IMR-90 (cell line): ENCODE data around the gene CEP170. TPM values are rescaled to one million over a fixed set of nuclear protein-coding genes. Genes with fewer than 3 reads are reported as not detected.

ENCODE experiments used
- ATAC-seq: fragments of 200-7000 bp; cut with Tn5 transposase; 2 replicates; pipeline ENCODE4 v1.9.1; 2020; ENCODE audit warnings: low read depth, mild to moderate bottlenecking, moderate library complexity
- BruUV-seq: library from RNA; stranded (reverse); fragments of 400-500 nt; replicated peaks from 2 replicates; lab custom pipeline; 2021; lab: Mats Ljungman, UMichigan
- CTCF ChIA-PET: fragments of 300-600 bp; formaldehyde crosslinking; extraction: SDS; loops from one replicate; lab custom pipeline; 2021; ENCODE audit warnings: antibody characterized with exemption; lab: Yijun Ruan, JAX
- POLR2A ChIA-PET: fragments of 300-600 bp; sonication (Branson Sonifier 250); formaldehyde crosslinking; loops from one replicate; lab custom pipeline; 2022; ENCODE audit warnings: antibody characterized with exemption; ENCODE audit not compliant: unreplicated experiment; lab: Charles Lee
- DNase-seq: peaks from one replicate; pipeline ENCODE4 v3.0.0; 2013
- H2AFZ ChIP-seq: replicated peaks from 2 replicates; pipeline ENCODE3; 2013; ENCODE audit warnings: low read length, mild to moderate bottlenecking; ENCODE audit not compliant: poor library complexity
- H2AK5ac ChIP-seq: 2 replicates; pipeline ENCODE4 v1.6.1; 2013; ENCODE audit warnings: low read depth, low read length, inconsistent platforms
- H2AK9ac ChIP-seq: replicated peaks from 2 replicates; pipeline ENCODE3; 2013; ENCODE audit warnings: mild to moderate bottlenecking, low read depth, low read length, moderate library complexity; ENCODE audit not compliant: poor library complexity
- H2BK120ac ChIP-seq: 2 replicates; pipeline ENCODE4 v1.6.1; 2013; ENCODE audit warnings: low read depth, low read length, inconsistent platforms
- H2BK15ac ChIP-seq: 3 replicates; pipeline ENCODE4 v1.6.1; 2013; ENCODE audit warnings: low read depth, low read length, inconsistent platforms
- H2BK20ac ChIP-seq: 2 replicates; pipeline ENCODE4 v1.6.1; 2013; ENCODE audit warnings: low read depth, mild to moderate bottlenecking, inconsistent platforms, low read length, moderate library complexity
- H2BK5ac ChIP-seq: 2 replicates; pipeline ENCODE4 v1.6.1; 2013; ENCODE audit warnings: mild to moderate bottlenecking, low read depth, low read length, inconsistent platforms; ENCODE audit not compliant: poor library complexity, severe bottlenecking
- H3K14ac ChIP-seq: replicated peaks from 2 replicates; pipeline ENCODE4 v1.6.1; 2013; ENCODE audit warnings: low read depth, low read length, inconsistent platforms
- H3K18ac ChIP-seq: 2 replicates; pipeline ENCODE4 v1.6.1; 2013; ENCODE audit warnings: low read depth, low read length, control low read depth
- H3K23ac ChIP-seq: 2 replicates; pipeline ENCODE4 v1.6.1; 2013; ENCODE audit warnings: low read depth, low read length, inconsistent platforms
- H3K27ac ChIP-seq: 2 replicates; pipeline ENCODE4 v1.5.1; 2013; ENCODE audit warnings: mild to moderate bottlenecking, control low read depth, low read length; ENCODE audit not compliant: insufficient read depth
- H3K27me3 ChIP-seq: 2 replicates; pipeline ENCODE4 v1.6.1; 2013; ENCODE audit warnings: low read length; ENCODE audit not compliant: control insufficient read depth, insufficient read depth
- H3K36me3 ChIP-seq: 2 replicates; pipeline ENCODE4 v1.6.1; 2013; ENCODE audit warnings: low read length, mixed read lengths; ENCODE audit not compliant: control insufficient read depth, insufficient read depth
- H3K4ac ChIP-seq: 2 replicates; pipeline ENCODE4 v1.6.1; 2013; ENCODE audit warnings: low read depth, low read length, inconsistent platforms
- H3K4me1 ChIP-seq: 2 replicates; pipeline ENCODE4 v1.6.1; 2013; ENCODE audit warnings: low read length, mixed read lengths; ENCODE audit not compliant: control insufficient read depth, insufficient read depth
- H3K4me2 ChIP-seq: 2 replicates; pipeline ENCODE4 v1.6.1; 2013; ENCODE audit warnings: low read depth, mild to moderate bottlenecking, control low read depth, low read length, moderate library complexity
- H3K4me3 ChIP-seq: 2 replicates; pipeline ENCODE4 v1.5.1; 2013; ENCODE audit warnings: low read depth, mild to moderate bottlenecking, control low read depth, low read length, moderate library complexity; ENCODE audit not compliant: insufficient read depth
- H3K56ac ChIP-seq: 2 replicates; pipeline ENCODE4 v1.6.1; 2013; ENCODE audit warnings: low read length, inconsistent platforms; ENCODE audit not compliant: insufficient read depth; ENCODE audit errors: extremely low read depth
- H3K79me1 ChIP-seq, 2 experiments: 2 replicates each; pipeline ENCODE4 v1.6.1; 2013; ENCODE audit warnings: low read length in 2 of 2, inconsistent platforms in 1 of 2, low read depth in 1 of 2
- H3K9ac ChIP-seq: 2 replicates; pipeline ENCODE4 v1.6.1; 2013; ENCODE audit warnings: low read depth, low read length, control low read depth
- H3K9me1 ChIP-seq: 2 replicates; pipeline ENCODE4 v1.6.1; 2013; ENCODE audit warnings: low read length, inconsistent platforms; ENCODE audit not compliant: insufficient read depth
- H3K9me3 ChIP-seq: 2 replicates; pipeline ENCODE4 v1.6.1; 2013; ENCODE audit warnings: low read length; ENCODE audit not compliant: control insufficient read depth, insufficient read depth
- H4K20me1 ChIP-seq: 2 replicates; pipeline ENCODE4 v1.6.1; 2013; ENCODE audit warnings: low read length, inconsistent platforms; ENCODE audit not compliant: insufficient read depth
- H4K5ac ChIP-seq: 2 replicates; pipeline ENCODE4 v1.6.1; 2013; ENCODE audit warnings: mild to moderate bottlenecking, low read depth, low read length, control low read depth
- H4K8ac ChIP-seq, 2 experiments: 2 replicates each; pipeline ENCODE4 v1.6.1; 2013; ENCODE audit warnings: low read depth in 2 of 2, low read length in 2 of 2, control low read depth in 1 of 2, inconsistent platforms in 1 of 2
- H4K91ac ChIP-seq: 2 replicates; pipeline ENCODE4 v1.6.1; 2013; ENCODE audit warnings: low read depth, low read length, inconsistent platforms; ENCODE audit not compliant: insufficient read depth
- POLR2A ChIP-seq: IDR thresholded peaks from 2 replicates; pipeline ENCODE4 v1.6.1; 2012; ENCODE audit warnings: mild to moderate bottlenecking, low read depth, low read length
- SMC3 ChIP-seq: fragments of 150-350 bp; IDR thresholded peaks from 2 replicates; pipeline ENCODE4 v1.6.1; 2016; ENCODE audit warnings: low read depth, mild to moderate bottlenecking, antibody characterized with exemption, low read length, moderate library complexity
- WGBS, 2 experiments: methylation state at CpG; one replicate each; pipeline versions ENCODE4 v1.1.5 to v1.1.7; 2013; ENCODE audit warnings: missing lambda C conversion rate in 2 of 2; ENCODE audit not compliant: insufficient read length in 1 of 2; ENCODE audit errors: extremely low coverage in 2 of 2; 5-methylcytosine and 5-hydroxymethylcytosine counted together
- dilution Hi-C: fragments of 300-500 bp; cut with HindIII; formaldehyde crosslinking; loops from one replicate; pipeline ENCODE4 v1.14.3; 2018; ENCODE audit warnings: low sequenced_read_pairs; ENCODE audit not compliant: unreplicated experiment
- in situ Hi-C: fragments of 300-500 bp; cut with MboI; formaldehyde crosslinking; loops from 3 replicates; pipeline ENCODE4 v1.14.3; 2019; ENCODE audit warnings: low sequenced_read_pairs, inconsistent platforms, mixed read lengths
- intact Hi-C: fragments of 100-400 bp; cut with micrococcal nuclease; formaldehyde crosslinking; loops from 2 replicates; pipeline ENCODE4 v1.10.0; 2022
- polyA plus RNA-seq, 3 experiments: library from polyadenylated mRNA; depleted of rRNA; stranded (reverse); fragments of >200 nt; gene quantifications; 2 replicates each; pipeline ENCODE4 v1.2.3, GENCODE V29; 2012; ENCODE audit warnings: low replicate concordance in 1 of 3
- total RNA-seq: library from RNA; depleted of rRNA; stranded (reverse); fragments of >200 nt; gene quantifications from 2 replicates; pipeline ENCODE4 v1.2.3, GENCODE V29; 2012
- TF ChIP-seq, protein P1 (sequence below): conservative IDR thresholded peaks from 2 replicates; pipeline ENCODE4 v1.5.1; 2012; ENCODE audit warnings: mild to moderate bottlenecking, low read depth, low read length, improper control_type of control experiment

Gene CEP170
- total and polyA plus RNA-seq, 2 of the 4 experiments (the other 2 are of a cell fraction) = 65.8 to 151 TPM

DNA sequence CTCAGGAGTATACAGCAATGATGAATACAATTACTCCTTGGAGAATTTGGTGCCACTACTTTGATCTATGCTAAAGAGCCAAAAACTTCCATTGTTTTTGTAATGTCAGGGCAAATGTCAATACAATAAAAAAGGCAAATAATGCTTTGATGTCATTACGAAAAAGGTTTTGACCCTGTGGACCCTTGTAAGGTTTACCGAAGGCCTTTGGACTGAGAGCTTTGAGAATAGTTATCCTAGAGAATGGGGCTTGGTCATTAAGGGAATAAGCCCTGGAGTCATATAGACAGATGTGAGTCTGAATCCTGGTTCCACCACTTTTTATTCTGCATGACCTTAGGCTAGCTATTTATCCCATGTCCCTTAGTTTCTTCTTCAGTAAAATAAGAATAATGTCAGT is 27.5 kb downstream of the CEP170 start:
- Histone ChIP-seq H2BK15ac (no peak overlapping the region), H3K4me2 (no peak overlapping the region), H3K14ac (no peak overlapping the region), H3K27ac (no peak overlapping the region), H3K4me3 (no peak overlapping the region), H2AFZ (no peak overlapping the region), H3K9me3 (peaks cover 17% of the 10 kb centered on the region), H2BK120ac (no peak overlapping the region), H3K36me3 (peaks cover 16% of the 10 kb centered on the region), H4K91ac (no peak overlapping the region), H2BK5ac (no peak overlapping the region), H2BK20ac (no peak overlapping the region), H2AK9ac (no peak overlapping the region), H4K20me1 (peaks cover 31% of the 10 kb centered on the region), H3K23ac (no peak overlapping the region), H4K8ac (no peak overlapping the region), H4K5ac (no peak overlapping the region), H3K9me1 (0 out of 2 replicates have a peak, but pooled peaks cover 3% of the 10 kb centered on the region), H3K79me1 (peaks cover 7 to 38% of the 10 kb centered on the region in 2 experiments), H3K4ac (no peak overlapping the region), H3K9ac (no peak overlapping the region), H3K4me1 (peaks cover 2% of the 10 kb centered on the region; the same call in 1 of the 2 replicates), H3K56ac (no peak overlapping the region), H3K18ac (no peak overlapping the region), H3K27me3 (no peaks in the 10 kb centered on the region), H2AK5ac (no peak overlapping the region)
- 60% methylated on average over 1 of the region's 2 CpGs; no CpG with 5 or more reads in 1 of the 2 experiments for WGBS, 2 experiments
- in situ Hi-C loops (no loop called here), intact Hi-C loops (no loop called here), dilution Hi-C loops (no loop called here)
- ATAC-seq = no peak
- no peak for TF ChIP-seq SMC3
- TF ChIP-seq, protein P1, sequence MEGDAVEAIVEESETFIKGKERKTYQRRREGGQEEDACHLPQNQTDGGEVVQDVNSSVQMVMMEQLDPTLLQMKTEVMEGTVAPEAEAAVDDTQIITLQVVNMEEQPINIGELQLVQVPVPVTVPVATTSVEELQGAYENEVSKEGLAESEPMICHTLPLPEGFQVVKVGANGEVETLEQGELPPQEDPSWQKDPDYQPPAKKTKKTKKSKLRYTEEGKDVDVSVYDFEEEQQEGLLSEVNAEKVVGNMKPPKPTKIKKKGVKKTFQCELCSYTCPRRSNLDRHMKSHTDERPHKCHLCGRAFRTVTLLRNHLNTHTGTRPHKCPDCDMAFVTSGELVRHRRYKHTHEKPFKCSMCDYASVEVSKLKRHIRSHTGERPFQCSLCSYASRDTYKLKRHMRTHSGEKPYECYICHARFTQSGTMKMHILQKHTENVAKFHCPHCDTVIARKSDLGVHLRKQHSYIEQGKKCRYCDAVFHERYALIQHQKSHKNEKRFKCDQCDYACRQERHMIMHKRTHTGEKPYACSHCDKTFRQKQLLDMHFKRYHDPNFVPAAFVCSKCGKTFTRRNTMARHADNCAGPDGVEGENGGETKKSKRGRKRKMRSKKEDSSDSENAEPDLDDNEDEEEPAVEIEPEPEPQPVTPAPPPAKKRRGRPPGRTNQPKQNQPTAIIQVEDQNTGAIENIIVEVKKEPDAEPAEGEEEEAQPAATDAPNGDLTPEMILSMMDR = no peak
- no peak for TF ChIP-seq POLR2A
- POLR2A ChIA-PET = no interaction called here
- DNase-seq = no peak
- CTCF ChIA-PET = no interaction called here
- BruUV-seq = no TSS peak
